Endothelial cell of umbilical vein (primary cell): ENCODE results near the gene NOSIP. TPM values are rescaled to one million over a fixed set of nuclear protein-coding genes. Genes with fewer than 3 reads are reported as not detected.

Source experiments
- BruUV-seq: library from RNA; stranded (reverse); fragments of 400-500 nt; replicated peaks from 2 replicates; lab custom pipeline; 2021; lab: Mats Ljungman, UMichigan
- CTCF ChIA-PET: fragments of 300-600, 350-600 bp; sonication (Branson Sonifier 250); formaldehyde crosslinking; loops from one replicate; lab custom pipeline; 2021; ENCODE audit warnings: antibody characterized with exemption, inconsistent platforms; lab: Charles Lee
- POLR2A ChIA-PET: fragments of 300-600, 350-600 bp; sonication (Branson Sonifier 250); formaldehyde crosslinking; loops from one replicate; lab custom pipeline; 2021; ENCODE audit warnings: antibody characterized with exemption, inconsistent platforms; lab: Charles Lee
- DNase-seq: peaks from one replicate; pipeline ENCODE4 v3.0.0-alpha.2; 2011; ENCODE audit warnings: low read depth, low spot score
- FAIRE-seq: peaks from 2 replicates; lab custom pipeline; 2011; peaks lifted over from hg19 to GRCh38; lab: Jason Lieb, UNC
- H2AFZ ChIP-seq: 2 replicates; pipeline ENCODE4 v1.6.0; 2012; ENCODE audit warnings: low read depth, low read length, control low read depth, inconsistent platforms
- H3K27ac ChIP-seq: 2 replicates; pipeline ENCODE4 v1.5.1; 2011; ENCODE audit warnings: low read depth, mild to moderate bottlenecking, control low read depth, low read length, moderate library complexity; ENCODE audit not compliant: insufficient read depth
- H3K27me3 ChIP-seq, 2 experiments: 2 replicates each; pipeline versions ENCODE4 v1.6.0 to v1.6.1; 2011; ENCODE audit warnings: low read length in 2 of 2, mixed read lengths in 1 of 2; ENCODE audit not compliant: control insufficient read depth in 2 of 2, insufficient read depth in 2 of 2
- H3K36me3 ChIP-seq, 2 experiments: 2 replicates in 1 of 2; 3 replicates in 1 of 2; pipeline ENCODE4 v1.5.1; 2011; ENCODE audit warnings: low read length in 2 of 2, mild to moderate bottlenecking in 1 of 2, moderate library complexity in 1 of 2; ENCODE audit not compliant: control insufficient read depth in 2 of 2, insufficient read depth in 2 of 2; ENCODE audit errors: extremely low read depth in 1 of 2
- H3K4me1 ChIP-seq: 3 replicates; pipeline ENCODE4 v1.5.1; 2011; ENCODE audit warnings: mild to moderate bottlenecking, low read length; ENCODE audit not compliant: control insufficient read depth, insufficient read depth; ENCODE audit errors: extremely low read depth
- H3K4me2 ChIP-seq: 2 replicates; pipeline ENCODE4 v1.6.1; 2011; ENCODE audit warnings: low read length, control low read depth, mixed read lengths; ENCODE audit not compliant: insufficient read depth
- H3K4me3 ChIP-seq, 3 experiments: fragments of 200-600 bp in 1 of 3; sonication (generic), shearing (Covaris generic) in 1 of 3; replicated peaks in 1 of 3; 2 replicates each; pipeline ENCODE4 v1.5.1; 2011 to 2016; ENCODE audit warnings: control low read depth in 3 of 3, low read length in 3 of 3, mild to moderate bottlenecking in 2 of 3, inconsistent platforms in 1 of 3, low read depth in 1 of 3, moderate library complexity in 1 of 3; ENCODE audit not compliant: insufficient read depth in 1 of 3
- H3K79me2 ChIP-seq: 2 replicates; pipeline ENCODE4 v1.6.0; 2012; ENCODE audit warnings: low read length, inconsistent platforms; ENCODE audit not compliant: control insufficient read depth, insufficient read depth
- H3K9ac ChIP-seq: replicated peaks from 2 replicates; pipeline ENCODE3; 2011; ENCODE audit warnings: low read length, control low read depth; ENCODE audit not compliant: insufficient read depth; ENCODE audit errors: extremely low read depth
- H3K9me1 ChIP-seq: replicated peaks from 3 replicates; pipeline ENCODE4 v1.6.0; 2011; ENCODE audit warnings: mild to moderate bottlenecking, low read length; ENCODE audit not compliant: control insufficient read depth, insufficient read depth; ENCODE audit errors: extremely low read depth
- H3K9me3 ChIP-seq: replicated peaks from 2 replicates; pipeline ENCODE4 v1.5.1; 2012; ENCODE audit warnings: low read length, inconsistent platforms; ENCODE audit not compliant: control insufficient read depth, insufficient read depth
- H4K20me1 ChIP-seq: replicated peaks from 2 replicates; pipeline ENCODE3; 2011; ENCODE audit warnings: mild to moderate bottlenecking, low read length; ENCODE audit not compliant: control insufficient read depth, insufficient read depth; ENCODE audit errors: extremely low read depth
- MAX ChIP-seq: IDR thresholded peaks from 2 replicates; pipeline ENCODE4 v1.6.1; 2011; ENCODE audit not compliant: insufficient read depth, insufficient read length
- POLR2AphosphoS5 ChIP-seq: IDR thresholded peaks from 2 replicates; pipeline ENCODE4 v1.6.1; 2012; ENCODE audit warnings: low read depth, mild to moderate bottlenecking, control low read depth, low read length, moderate library complexity; ENCODE audit not compliant: insufficient read depth
- dilution Hi-C: fragments of 300-500 bp; cut with MboI; formaldehyde crosslinking; loops from one replicate; pipeline ENCODE4 v1.15.0; 2019; ENCODE audit warnings: low sequenced_read_pairs; ENCODE audit not compliant: extremely low pct_ligation_motif_present
- intact Hi-C: fragments of 100-400 bp; cut with micrococcal nuclease; formaldehyde crosslinking; loops from one replicate; pipeline ENCODE4 v1.10.0; 2022
- polyA plus RNA-seq, 4 experiments: library from polyadenylated mRNA; depleted of rRNA in 3 of 4; stranded (reverse) in 3 of 4; unstranded in 1 of 4; fragments of >200 nt; gene quantifications; 2 replicates each; pipeline versions ENCODE4 v1.2.1 to v1.2.3, GENCODE V29; 2011 to 2012; ENCODE audit warnings: missing spikeins in 1 of 4
- total RNA-seq: library from RNA; stranded (reverse); gene quantifications from 2 replicates; pipeline ENCODE4 v1.2.3, GENCODE V29; 2021

NOSIP gene
- total and polyA plus RNA-seq, 2 donors (not counting 3 experiments of a cell fraction or from before 2014, with no cell fraction given): 77.5 to 128 TPM

GRCh38 chr19:49590971-49591730 is 10.8 kb upstream of the NOSIP start, which contains the start of gene PRR12:
PRR12 (plus strand) TSS chr19:49591182; CDS start chr19:49591655, 473 bp downstream.
- peak; percentile 71 for DNase-seq
- H2AFZ ChIP-seq: no peak within 1 kb of the TSS
- CTCF ChIA-PET: interaction anchor here (1.2 kb wide), 1 partner anchor 11 kb away, joined by 11 read pairs; the partner anchor contains the start of gene NOSIP
- peaks cover 34% of the 10 kb centered on the region for H3K79me2 ChIP-seq
- peaks cover 3 to 10% of the 10 kb centered on the region in 2 experiments for H3K36me3 ChIP-seq
- H3K27ac ChIP-seq: peak within 1 kb of the TSS; percentile 83
- H3K9ac ChIP-seq: peak within 1 kb of the TSS; percentile 68
- TF ChIP-seq MAX (no peak), POLR2AphosphoS5 (peak; percentile 6)
- H3K27me3 ChIP-seq: no peaks in the 10 kb centered on the region
- no peak for FAIRE-seq
- peaks cover 16% of the 10 kb centered on the region for H3K4me1 ChIP-seq
- intact Hi-C loops: loop anchor here (1.0 to 5.0 kb wide), 5 partner anchors 11 to 276 kb away; partner anchors contain the start of genes BCL2L12, IRF3, NOSIP and PNKP
- H3K4me2 ChIP-seq: peak within 1 kb of the TSS; percentile 72
- H3K9me1 ChIP-seq: no peaks in the 10 kb centered on the region
- H4K20me1 ChIP-seq: no peaks in the 10 kb centered on the region
- dilution Hi-C loops: no loop called here
- no peaks in the 10 kb centered on the region for H3K9me3 ChIP-seq
- POLR2A ChIA-PET: no interaction called here
- no TSS peak for BruUV-seq
- peak within 1 kb of the TSS; percentile 84 to 95 (median 88) for H3K4me3 ChIP-seq
